GM12891 (cell line): ENCODE measurements around the gene SLC66A1.

Experiments
- POLR2A ChIP-seq: IDR thresholded peaks from 2 replicates; pipeline ENCODE4 v1.6.1; 2011; ENCODE audit warnings: low read depth, low read length, control low read depth
- POLR2AphosphoS5 ChIP-seq: IDR thresholded peaks from 2 replicates; pipeline ENCODE4 v1.6.1; 2011; ENCODE audit warnings: low read depth, low read length, control low read depth
- SPI1 ChIP-seq: IDR thresholded peaks from 2 replicates; pipeline ENCODE4 v1.6.1; 2011; ENCODE audit warnings: low read depth, low read length, control low read depth

- TF ChIP-seq POLR2AphosphoS5 = no peak
- TF ChIP-seq POLR2A = no peak
- no peak for TF ChIP-seq SPI1
These were observed 31.7 kb downstream of the SLC66A1 start for GRCh38 chr1:19343617-19344350.
